IMR-90 (cell line): ENCODE results near the gene GPRC5C.
"Not testable (repeated sequence)": the region's sequence is repeated elsewhere in the genome, so short reads cannot be mapped to it uniquely, and the experiment has no call there.

Source experiments
- BHLHE40 ChIP-seq: fragments of 150-350 bp; IDR thresholded peaks from 2 replicates; pipeline ENCODE4 v1.6.1; 2016; ENCODE audit warnings: mild to moderate bottlenecking, low read depth, low read length
- CEBPB ChIP-seq: IDR thresholded peaks from 2 replicates; pipeline ENCODE4 v1.6.1; 2012; ENCODE audit warnings: low read depth, low read length, improper control_type of control experiment
- CTCF ChIP-seq: conservative IDR thresholded peaks from 2 replicates; pipeline ENCODE4 v1.5.1; 2012; ENCODE audit warnings: mild to moderate bottlenecking, low read depth, low read length, improper control_type of control experiment
- ELK1 ChIP-seq: fragments of 150-350 bp; IDR thresholded peaks from 2 replicates; pipeline ENCODE4 v1.6.1; 2016; ENCODE audit warnings: low read depth, mild to moderate bottlenecking, low read length, moderate library complexity, borderline replicate concordance
- FOS ChIP-seq: fragments of 150-350 bp; IDR thresholded peaks from 2 replicates; pipeline ENCODE4 v1.6.1; 2016; ENCODE audit warnings: low read depth, low read length
- MAFK ChIP-seq: IDR thresholded peaks from 2 replicates; pipeline ENCODE4 v1.6.1; 2012; ENCODE audit warnings: low read depth, low read length, improper control_type of control experiment
- MXI1 ChIP-seq: IDR thresholded peaks from 2 replicates; pipeline ENCODE4 v1.6.1; 2012; ENCODE audit warnings: low read depth, mild to moderate bottlenecking, low read length, moderate library complexity, borderline replicate concordance
- NFE2L2 ChIP-seq: fragments of 150-350 bp; IDR thresholded peaks from 2 replicates; pipeline ENCODE4 v1.6.1; 2016; ENCODE audit warnings: low read depth, mild to moderate bottlenecking, low read length
- POLR2A ChIP-seq: IDR thresholded peaks from 2 replicates; pipeline ENCODE4 v1.6.1; 2012; ENCODE audit warnings: mild to moderate bottlenecking, low read depth, low read length
- RAD21 ChIP-seq: IDR thresholded peaks from 2 replicates; pipeline ENCODE4 v1.6.1; 2012; ENCODE audit warnings: low read length, improper control_type of control experiment
- RFX5 ChIP-seq: IDR thresholded peaks from 2 replicates; pipeline ENCODE4 v1.8.0; 2012; ENCODE audit warnings: low read depth, mild to moderate bottlenecking, low read length, moderate library complexity
- SMC3 ChIP-seq: fragments of 150-350 bp; IDR thresholded peaks from 2 replicates; pipeline ENCODE4 v1.6.1; 2016; ENCODE audit warnings: low read depth, mild to moderate bottlenecking, antibody characterized with exemption, low read length, moderate library complexity
- USF2 ChIP-seq: fragments of 150-350 bp; IDR thresholded peaks from 2 replicates; pipeline ENCODE4 v1.6.1; 2017; ENCODE audit warnings: mild to moderate bottlenecking, antibody characterized with exemption, low read length, low read depth

GRCh38 chr17:74488276-74488675, 56.4 kb downstream of the GPRC5C start:
- TF ChIP-seq CTCF, POLR2A, MAFK, USF2, ELK1, SMC3, FOS, CEBPB, RAD21, MXI1, RFX5, BHLHE40, NFE2L2: not testable (repeated sequence)
